Limb (tissue), 2 donors: ENCODE results near the gene UBE2G2.

Experiments used
- DNase-seq, 2 donors: peaks; one replicate each; pipeline ENCODE4 v3.0.0-alpha.2; 2016; ENCODE audit errors: extremely low spot score in 2 of 2

Gene UBE2G2

DNA sequence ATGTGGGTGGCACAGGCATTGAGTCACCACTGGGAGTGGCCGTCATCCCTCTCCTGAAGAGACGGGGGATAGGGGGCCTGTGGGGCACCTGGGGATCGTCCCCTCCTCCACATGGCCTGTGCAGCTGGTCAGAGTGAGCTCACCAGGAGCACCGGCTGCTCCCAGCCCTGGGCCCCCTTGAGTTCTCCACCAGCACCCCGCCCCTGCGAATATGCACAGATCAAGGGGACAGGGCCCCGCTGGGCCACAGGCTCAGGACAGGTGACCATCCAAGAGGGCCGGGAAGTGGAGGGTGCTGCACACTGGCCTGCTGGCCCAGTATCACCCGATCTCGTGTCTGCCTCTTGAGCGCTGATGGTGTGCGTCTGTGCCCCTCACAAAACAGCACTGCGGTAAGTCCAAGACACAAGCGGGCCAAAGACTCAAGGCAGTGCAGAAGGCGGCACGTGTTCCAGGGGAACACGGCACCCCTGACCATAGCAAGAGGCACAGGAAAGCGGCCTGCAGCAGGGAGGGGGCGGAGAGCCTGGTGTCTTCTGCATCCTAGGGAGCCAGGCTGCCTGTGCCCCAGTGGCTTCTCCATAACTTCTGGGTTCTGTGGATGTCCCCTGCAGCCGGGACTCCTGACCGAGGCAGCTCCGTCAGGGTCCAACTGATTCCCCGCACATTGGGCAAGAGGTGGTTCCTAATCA, 72.1 kb downstream of the UBE2G2 start:
- DNase-seq: no peak

DNA sequence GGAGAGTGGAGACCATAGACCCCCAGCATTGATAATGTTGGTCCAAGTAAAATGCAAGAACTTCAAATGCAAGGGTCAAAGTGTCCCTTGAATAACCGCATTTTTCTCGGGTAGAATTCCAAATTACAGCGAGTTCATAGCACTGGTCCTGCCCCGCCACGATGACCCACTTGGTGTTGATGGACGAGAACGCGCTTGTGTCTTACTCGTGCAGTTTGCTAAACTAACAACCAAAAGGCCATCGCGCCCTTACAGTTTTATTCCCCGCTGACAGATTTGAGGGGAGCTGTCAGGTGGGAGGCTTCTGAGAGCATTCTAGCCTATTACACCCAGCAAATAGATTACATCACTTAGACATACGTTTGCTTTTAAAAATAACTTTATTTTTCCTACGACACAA, 72.9 kb downstream of the UBE2G2 start:
- no peak for DNase-seq

DNA sequence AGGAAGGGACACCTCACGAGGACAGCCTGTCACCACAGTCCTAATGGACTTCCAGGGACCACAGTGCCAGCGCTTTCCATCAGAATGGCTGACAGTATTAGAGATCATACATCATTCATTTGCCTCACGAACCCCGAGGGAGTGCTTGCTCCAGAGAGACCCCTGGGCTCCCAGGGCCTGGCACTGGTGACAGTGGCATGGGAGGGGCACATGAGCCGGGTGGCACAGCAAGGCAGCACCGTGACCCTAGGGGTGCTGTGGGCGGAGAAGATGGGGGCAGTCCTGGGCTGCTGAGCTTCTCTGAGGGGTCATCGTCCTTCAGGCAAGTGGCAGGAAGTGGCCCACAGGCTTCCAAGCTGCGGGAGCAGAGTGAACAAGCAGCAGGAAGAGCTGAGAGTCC, 73.9 kb downstream of the UBE2G2 start:
- DNase-seq: no peak

DNA sequence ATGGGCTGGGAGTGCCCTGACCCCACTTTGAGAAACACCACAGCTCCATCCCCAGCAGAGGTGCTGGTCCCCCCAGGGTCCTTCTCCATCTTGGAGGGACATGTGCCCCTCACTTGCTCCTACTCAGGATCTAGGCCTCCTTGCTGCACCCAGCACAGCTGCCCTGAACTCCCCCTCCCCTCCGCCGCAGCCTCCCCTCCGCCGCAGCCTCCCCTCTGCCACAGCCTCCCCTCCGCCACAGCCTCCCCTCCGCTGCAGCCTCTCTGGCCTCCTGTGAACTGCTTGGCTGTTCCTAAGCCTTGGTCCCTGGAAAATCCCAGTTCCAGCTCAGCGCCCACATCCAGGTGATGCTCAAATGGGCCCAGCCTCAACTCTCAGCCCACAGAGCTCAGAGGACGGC, 74.3 kb downstream of the UBE2G2 start:
- no peak for DNase-seq

DNA sequence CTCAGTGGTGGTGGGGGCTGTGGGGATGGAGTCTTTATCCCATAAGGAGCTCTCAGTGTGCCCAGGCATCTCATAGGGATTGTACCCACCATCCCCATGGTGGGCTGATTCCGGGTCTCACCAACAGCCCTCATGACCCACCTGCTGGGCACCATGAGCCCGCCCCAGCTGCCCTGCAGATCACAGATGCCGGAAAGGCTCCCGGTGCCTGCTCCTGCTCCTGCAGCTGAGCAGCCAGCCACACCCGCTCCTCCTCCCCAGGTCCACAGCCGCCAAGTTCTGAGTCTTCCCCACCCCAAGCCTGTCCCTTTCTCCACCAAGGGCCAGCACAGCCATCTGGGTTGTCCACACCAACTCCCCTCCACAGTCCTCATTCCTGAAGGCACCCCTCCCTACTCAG, 74.8 kb downstream of the UBE2G2 start:
- no peak for DNase-seq

DNA sequence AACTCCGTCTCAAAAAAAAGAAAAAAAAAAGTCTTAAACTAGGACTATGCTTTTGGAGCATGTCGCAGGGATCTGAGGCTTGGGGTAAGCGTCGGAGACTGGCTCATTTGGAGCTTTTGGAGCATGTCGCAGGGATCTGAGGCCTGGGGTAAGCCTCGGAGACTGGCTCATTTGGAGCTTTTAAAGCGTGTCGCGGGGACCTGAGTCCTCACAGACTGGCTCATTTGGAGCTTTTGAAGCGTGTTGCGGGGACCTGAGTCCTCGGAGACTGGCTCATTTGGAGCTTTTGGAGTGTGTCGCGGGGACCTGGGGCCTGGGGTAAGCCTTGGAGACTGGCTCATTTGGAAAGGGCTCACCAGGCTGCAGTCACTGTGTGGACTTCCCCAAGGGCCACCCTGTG, 76.7 kb downstream of the UBE2G2 start:
- DNase-seq: no peak

DNA sequence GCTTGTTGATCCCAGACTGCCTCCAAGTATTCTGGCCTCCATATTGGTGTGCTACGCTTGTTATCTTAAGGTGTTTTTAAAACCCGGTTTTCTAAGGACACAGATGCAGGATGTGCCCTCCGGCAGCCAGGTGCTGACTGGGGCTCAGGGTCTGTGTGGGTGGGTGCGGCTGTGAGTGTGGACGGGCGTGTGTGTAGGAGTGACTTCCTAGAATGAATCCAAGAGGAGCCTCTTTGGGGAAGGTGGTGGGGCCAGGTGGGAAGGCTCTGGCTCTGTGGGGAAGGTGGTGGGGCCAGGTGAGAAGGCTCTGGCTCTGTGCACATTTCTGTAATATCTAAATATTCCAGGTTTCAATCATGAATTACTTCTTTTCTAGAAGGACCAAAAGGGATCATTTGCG, 77.4 kb downstream of the UBE2G2 start:
- no peak for DNase-seq

DNA sequence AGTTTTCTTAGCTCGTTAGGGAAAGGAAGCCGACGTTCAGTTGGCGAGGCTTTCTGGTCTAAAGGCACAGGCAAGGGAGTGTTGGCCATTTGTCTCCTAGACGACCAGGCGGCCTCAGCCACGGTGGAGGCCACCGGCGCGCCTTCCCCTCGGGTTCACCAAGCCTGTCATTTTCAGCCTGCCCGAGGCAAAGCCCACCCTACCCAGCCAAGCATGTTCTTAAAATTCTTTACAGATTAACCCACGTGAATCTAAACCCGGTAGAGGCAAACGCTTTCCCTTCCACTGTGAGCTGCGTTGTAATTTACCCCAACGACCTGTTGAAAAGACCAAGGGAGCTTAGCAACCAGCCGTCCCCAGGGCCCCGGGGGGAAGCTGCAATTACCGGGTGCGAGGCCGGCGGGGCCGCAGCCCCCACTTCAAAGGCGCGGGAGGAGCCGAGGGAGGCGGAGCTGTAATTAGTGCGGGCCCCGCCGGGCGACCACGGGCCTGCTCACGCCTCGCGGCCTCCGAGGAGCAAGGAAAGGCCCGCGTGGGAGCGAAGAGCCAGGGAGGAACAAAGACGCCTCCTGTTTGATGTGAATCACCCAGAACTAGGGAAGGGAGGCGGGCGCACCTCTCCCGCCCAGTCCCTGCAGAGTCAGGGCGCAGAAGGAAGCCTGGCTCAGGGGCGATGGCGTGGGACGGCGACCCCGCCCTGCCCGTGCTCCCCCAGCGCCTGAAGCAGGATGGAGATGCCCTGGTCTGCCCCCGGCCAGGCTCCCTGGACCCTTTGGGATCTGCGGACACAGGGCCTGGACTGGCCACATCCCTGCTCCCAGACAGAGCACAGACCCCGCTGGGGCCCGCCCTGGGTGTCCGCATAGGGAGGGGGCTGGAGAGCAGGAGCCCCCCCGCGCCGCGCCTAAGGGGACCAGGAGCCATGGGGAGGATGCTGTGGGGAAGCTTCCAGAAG, 78.2 kb downstream of the UBE2G2 start:
- DNase-seq: peak; percentile 32 to 62

DNA sequence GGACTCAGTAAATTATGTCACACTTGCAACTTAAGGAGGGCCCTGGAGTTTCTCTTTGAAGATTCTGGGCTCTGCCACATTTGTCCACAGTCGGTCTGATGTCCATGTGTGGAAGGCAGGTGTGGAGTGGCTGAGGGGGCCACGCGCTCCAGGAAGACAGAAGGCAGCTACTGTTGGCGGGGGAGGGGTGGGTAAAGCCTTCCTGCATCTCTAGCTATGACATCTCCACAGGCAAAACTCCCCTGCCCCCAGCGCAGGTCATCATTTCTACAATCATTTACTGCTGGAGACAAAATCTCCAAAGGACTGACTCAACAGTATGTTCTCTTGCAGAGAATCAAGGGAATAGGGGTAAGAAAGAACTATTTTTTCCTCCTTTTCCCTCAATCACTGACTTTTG, 78.9 kb downstream of the UBE2G2 start:
- DNase-seq: peak in 1 of 2 donors; percentile 40

DNA sequence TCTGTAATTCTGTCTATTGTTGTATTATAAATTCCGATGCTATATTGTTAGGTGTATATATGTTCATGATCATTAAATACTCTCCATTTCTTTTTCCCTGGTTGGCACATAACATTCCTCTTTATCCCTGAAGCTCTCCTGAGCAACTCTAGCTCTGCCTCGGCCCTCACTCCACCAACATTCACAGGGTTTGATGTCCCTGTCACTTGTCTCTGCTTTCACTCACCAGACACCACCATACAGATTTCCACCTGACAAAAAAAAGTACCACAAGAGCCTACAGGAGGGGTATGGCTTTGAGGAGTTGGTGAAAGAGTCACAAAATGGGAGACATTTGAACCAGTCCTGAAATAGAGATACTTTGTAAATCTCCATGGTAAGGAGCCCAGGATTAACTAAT, 81.5 kb downstream of the UBE2G2 start:
- DNase-seq: no peak
